HAP-1 (cell line): ENCODE data around the gene DRAP1.

Experiments used
- DNase-seq, 2 experiments: peaks; one replicate each; pipeline ENCODE4 v3.0.0-alpha.2; 2016 to 2020; ENCODE audit warnings: low spot score in 2 of 2
- H3K27me3 ChIP-seq: fragments of 250-450 bp; sonication (Bioruptor Pico); 2 replicates; pipeline ENCODE4 v1.5.1; 2020; ENCODE audit warnings: low read depth, mild to moderate bottlenecking, moderate library complexity
- H3K36me3 ChIP-seq: fragments of 250-450 bp; sonication (Bioruptor Pico); replicated peaks from 2 replicates; pipeline ENCODE4 v1.5.1; 2020; ENCODE audit warnings: mild to moderate bottlenecking
- H3K4me1 ChIP-seq: fragments of 250-450 bp; sonication (Bioruptor Pico); 2 replicates; pipeline ENCODE4 v1.5.1; 2020; ENCODE audit warnings: mild to moderate bottlenecking
- H3K4me3 ChIP-seq: fragments of 250-450 bp; sonication (Bioruptor Pico); 2 replicates; pipeline ENCODE4 v1.5.1; 2020; ENCODE audit warnings: mild to moderate bottlenecking, moderate library complexity
- H3K9me3 ChIP-seq: fragments of 250-450 bp; sonication (Bioruptor Pico); 2 replicates; pipeline ENCODE4 v1.5.1; 2020; ENCODE audit warnings: mild to moderate bottlenecking, moderate library complexity
- in situ Hi-C: fragments of 300-500 bp; cut with MboI; formaldehyde crosslinking; loops from 3 replicates; pipeline ENCODE4 v1.14.3; 2020; ENCODE audit warnings: low sequenced_read_pairs, inconsistent platforms, mixed read lengths

DRAP1 gene

GRCh38 chr11:65921876-65922275 lies 2.6 kb downstream of the DRAP1 start:
- no peak for DNase-seq
- peaks cover 15% of the 10 kb centered on the region for H3K36me3 ChIP-seq
- no peaks in the 10 kb centered on the region for H3K9me3 ChIP-seq
- in situ Hi-C loops: no loop called here
- H3K4me1 ChIP-seq: peaks cover 3% of the 10 kb centered on the region
- H3K27me3 ChIP-seq: no peaks in the 10 kb centered on the region
- H3K4me3 ChIP-seq: no peak overlapping the region

DNA sequence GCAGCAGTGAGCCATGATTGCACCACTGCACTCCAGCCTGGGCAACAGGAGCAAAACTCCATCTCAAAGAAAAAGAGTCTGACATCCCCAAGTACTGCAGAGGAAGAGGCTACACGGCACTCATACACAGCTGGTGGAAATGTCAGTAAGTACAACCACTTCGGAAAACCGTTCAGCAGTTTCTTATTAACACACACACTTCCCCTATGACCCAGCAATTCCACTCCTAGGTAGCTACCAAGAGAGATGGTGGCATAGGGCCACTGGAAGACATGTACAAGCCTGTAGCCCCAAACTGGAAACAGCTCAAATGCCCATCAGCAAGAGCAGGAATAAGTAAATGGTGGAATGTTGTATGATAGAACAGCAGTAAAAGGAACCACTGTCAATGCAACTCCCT lies 3.3 kb downstream of the DRAP1 start:
- Histone ChIP-seq H3K27me3 (no peaks in the 10 kb centered on the region), H3K9me3 (no peaks in the 10 kb centered on the region), H3K36me3 (peaks cover 13% of the 10 kb centered on the region), H3K4me1 (peaks cover 3% of the 10 kb centered on the region), H3K4me3 (no peak overlapping the region)
- no peak for DNase-seq
- in situ Hi-C loops: no loop called here

DNA sequence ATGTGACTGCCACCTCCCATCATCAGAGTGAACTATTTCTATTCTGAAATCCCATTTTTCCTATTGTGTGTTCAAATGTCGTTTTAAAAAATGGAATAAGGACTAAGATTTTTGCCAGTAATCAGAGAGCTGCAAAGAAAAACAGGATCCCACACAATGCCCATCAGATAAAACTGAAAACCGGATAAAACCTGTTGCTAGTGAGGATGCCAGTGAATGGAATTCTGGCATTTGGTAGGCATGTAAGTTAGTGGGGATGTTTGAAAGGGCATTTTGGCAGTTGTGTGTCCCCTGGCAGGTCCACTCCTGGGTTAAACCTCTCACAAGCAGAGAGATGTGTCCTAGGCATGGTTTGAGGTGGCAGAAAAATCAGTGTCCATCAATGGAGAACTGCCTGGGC lies 6.2 kb downstream of the DRAP1 start:
- Histone ChIP-seq H3K36me3 (peaks cover 8% of the 10 kb centered on the region; the same call in 1 of the 2 replicates), H3K4me3 (no peak overlapping the region), H3K9me3 (no peaks in the 10 kb centered on the region), H3K27me3 (no peaks in the 10 kb centered on the region), H3K4me1 (no peaks in the 10 kb centered on the region)
- in situ Hi-C loops: no loop called here
- no peak for DNase-seq

GRCh38 chr11:65927904-65928397 lies 8.7 kb downstream of the DRAP1 start:
- no peak for DNase-seq
- in situ Hi-C loops: no loop called here

GRCh38 chr11:65928667-65929066 lies 9.4 kb downstream of the DRAP1 start:
- in situ Hi-C loops: no loop called here
- no peak for DNase-seq
- H3K4me3 ChIP-seq: no peak overlapping the region

More at GRCh38 chr11:65927904-65928397, 8.7 kb downstream of the DRAP1 start:
- Histone ChIP-seq H3K4me1 (no peaks in the 10 kb centered on the region), H3K27me3 (no peaks in the 10 kb centered on the region), H3K36me3 (peaks cover under 1% of the 10 kb centered on the region; the same call in 1 of the 2 replicates), H3K9me3 (no peaks in the 10 kb centered on the region), H3K4me3 (no peak overlapping the region)

DNA sequence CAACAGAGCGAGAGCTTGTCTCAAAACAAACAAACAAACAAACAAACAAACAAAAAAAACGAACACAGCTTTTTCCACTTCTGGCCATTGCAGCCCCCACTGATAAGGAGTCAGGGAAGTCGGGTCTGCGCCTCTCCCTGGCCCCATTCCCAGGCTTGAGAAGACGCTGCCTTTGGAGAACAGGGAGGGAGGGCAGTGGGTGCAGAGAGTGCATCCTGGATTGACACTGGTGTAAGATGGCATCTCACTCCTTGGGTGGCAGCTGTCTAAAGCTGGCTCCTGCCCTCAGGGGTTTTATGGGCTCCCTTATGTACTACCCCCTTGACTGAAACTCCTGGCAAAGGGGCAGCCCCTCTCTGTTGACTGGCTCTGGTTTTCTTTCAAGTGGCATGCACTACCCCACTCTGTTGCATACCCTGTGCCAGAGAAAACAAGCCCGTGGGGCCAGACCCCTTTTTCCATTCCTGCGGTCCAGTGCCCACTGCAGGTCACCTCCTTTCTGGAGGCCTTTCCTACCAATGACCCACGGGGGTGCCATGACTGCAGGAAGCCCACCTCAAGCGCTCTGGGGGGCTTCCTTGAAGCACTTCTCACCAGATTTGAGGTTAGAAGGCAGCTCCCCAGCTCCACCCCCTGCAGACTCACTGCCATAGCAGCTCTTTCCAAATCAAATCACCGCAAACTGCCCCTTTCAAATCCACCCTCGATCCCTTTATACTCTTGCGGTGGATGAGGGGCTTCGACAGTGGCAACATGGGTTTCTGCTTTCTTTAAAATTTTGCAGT lies 12.7 kb downstream of the DRAP1 start:
- H3K4me3 ChIP-seq: no peak overlapping the region
- DNase-seq: no peak
- H3K9me3 ChIP-seq: no peaks in the 10 kb centered on the region

More at GRCh38 chr11:65928667-65929066, 9.4 kb downstream of the DRAP1 start:
- no peaks in the 10 kb centered on the region for H3K9me3 ChIP-seq
- no peaks in the 10 kb centered on the region for H3K36me3 ChIP-seq
- H3K27me3 ChIP-seq: no peaks in the 10 kb centered on the region
- no peaks in the 10 kb centered on the region for H3K4me1 ChIP-seq

DNA sequence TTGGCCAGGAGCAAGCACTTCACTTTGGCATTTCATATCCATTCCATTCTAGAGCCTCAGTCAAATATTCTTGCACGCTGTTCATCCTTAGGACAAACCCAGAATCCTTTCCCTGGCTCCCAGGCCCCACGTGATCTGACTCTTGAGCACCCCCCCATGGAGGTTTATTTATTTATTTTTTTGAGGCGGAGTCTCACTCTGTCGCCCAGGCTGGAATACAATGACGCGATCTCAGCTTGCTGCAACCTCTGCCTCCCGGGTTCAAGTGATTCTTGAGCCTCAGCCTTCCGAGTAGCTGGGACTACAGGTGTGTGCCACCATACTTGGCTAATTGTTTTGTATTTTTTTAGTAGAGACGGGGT lies 13.3 kb downstream of the DRAP1 start:
- in situ Hi-C loops: no loop called here
- H3K9me3 ChIP-seq: no peaks in the 10 kb centered on the region
- no peaks in the 10 kb centered on the region; the same call in 1 of the 2 replicates for H3K4me1 ChIP-seq
- H3K36me3 ChIP-seq: no peaks in the 10 kb centered on the region
- peak in 1 of 2 experiments; percentile 59 for DNase-seq
- no peaks in the 10 kb centered on the region for H3K27me3 ChIP-seq
- H3K4me3 ChIP-seq: no peak overlapping the region

More for the DNA sequence above, 12.7 kb downstream of the DRAP1 start:
- Histone ChIP-seq H3K4me1 (no peaks in the 10 kb centered on the region; the same call in 1 of the 2 replicates), H3K27me3 (no peaks in the 10 kb centered on the region), H3K36me3 (no peaks in the 10 kb centered on the region)
- in situ Hi-C loops: no loop called here

DNA sequence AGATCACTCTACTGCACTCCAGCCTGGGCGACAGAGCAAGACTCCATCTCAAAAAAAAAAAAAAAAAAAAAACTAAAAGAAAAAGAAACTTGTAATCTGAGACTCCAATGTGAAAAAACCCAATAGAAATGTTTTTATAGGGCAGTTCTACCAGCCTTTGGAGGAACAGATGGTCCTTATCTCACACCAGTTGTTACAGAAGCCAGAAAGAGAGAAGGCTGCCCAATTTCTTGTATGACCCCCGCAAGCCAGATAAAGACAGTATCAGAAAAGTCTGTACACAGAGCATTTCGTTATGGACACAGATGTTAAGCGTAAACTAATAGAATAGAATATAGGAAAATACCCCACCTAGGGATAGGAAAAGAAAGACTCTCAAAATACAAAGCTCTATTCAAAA lies 14.8 kb downstream of the DRAP1 start:
- in situ Hi-C loops: no loop called here
- Histone ChIP-seq H3K36me3 (no peaks in the 10 kb centered on the region), H3K27me3 (no peaks in the 10 kb centered on the region), H3K4me3 (no peak overlapping the region), H3K9me3 (no peaks in the 10 kb centered on the region), H3K4me1 (no peaks in the 10 kb centered on the region; the same call in 1 of the 2 replicates)
- no peak for DNase-seq

DNA sequence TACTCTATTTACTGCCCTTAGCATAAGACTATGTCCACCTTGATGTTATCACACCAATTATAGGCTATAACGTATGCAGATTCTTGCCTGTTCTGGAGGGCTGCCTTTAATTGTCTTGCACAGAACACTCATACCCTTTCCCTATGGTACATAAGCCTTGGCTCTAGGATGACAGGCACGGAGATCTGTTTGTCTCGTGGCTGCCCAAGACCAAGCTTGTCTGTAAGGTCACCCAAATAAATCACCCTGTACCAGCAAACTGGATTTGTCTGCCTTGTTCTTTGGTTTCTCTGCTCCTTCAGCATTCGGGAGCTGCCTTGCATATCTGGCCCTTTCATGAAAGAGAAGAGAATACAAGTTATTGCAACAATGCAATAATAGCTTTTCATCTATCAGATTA lies 18.5 kb downstream of the DRAP1 start:
- Histone ChIP-seq H3K9me3 (no peaks in the 10 kb centered on the region), H3K4me1 (no peaks in the 10 kb centered on the region; the same call in 1 of the 2 replicates), H3K27me3 (no peaks in the 10 kb centered on the region), H3K36me3 (no peaks in the 10 kb centered on the region), H3K4me3 (no peak overlapping the region)
- in situ Hi-C loops: no loop called here
- no peak for DNase-seq

DNA sequence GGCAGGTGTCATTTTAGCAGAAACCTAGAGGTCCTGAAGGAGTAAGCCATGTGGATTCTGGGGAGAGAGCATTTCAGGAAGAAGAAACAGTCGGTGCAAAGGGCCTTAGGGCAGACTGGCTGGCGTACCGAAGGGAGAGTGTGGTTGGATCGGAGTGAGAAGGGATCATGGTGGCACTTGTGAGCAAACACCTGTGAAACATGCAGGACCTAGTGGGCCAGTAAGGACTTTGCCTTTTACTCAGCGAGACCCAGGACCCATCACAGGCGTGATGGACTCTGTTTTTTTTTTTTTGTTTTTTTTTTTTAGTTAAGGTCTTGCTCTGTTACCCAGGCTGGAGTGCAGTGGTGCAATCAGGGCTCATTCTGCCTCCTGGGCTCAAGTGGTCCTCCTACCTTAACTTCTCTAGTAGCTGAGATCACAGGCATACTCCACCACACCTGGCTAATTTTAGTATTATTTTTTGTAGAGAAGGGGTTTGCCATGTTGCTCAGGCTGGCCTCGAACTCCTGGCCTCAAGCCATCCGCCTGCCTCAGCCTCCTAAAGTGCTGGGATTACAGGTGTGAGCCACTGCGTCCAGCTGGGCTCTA lies 22.6 kb downstream of the DRAP1 start:
- no peaks in the 10 kb centered on the region for H3K36me3 ChIP-seq
- no peak overlapping the region for H3K4me3 ChIP-seq
- DNase-seq: no peak
- H3K9me3 ChIP-seq: no peaks in the 10 kb centered on the region
- in situ Hi-C loops: no loop called here
- no peaks in the 10 kb centered on the region for H3K27me3 ChIP-seq
- no peaks in the 10 kb centered on the region; the same call in 1 of the 2 replicates for H3K4me1 ChIP-seq

- in situ Hi-C loops: no loop called here
- H3K9me3 ChIP-seq: no peaks in the 10 kb centered on the region
- no peak overlapping the region for H3K4me3 ChIP-seq
- no peaks in the 10 kb centered on the region for H3K36me3 ChIP-seq
- no peaks in the 10 kb centered on the region for H3K4me1 ChIP-seq
- no peaks in the 10 kb centered on the region for H3K27me3 ChIP-seq
- no peak for DNase-seq
Observed at GRCh38 chr11:65942531-65942930, 23.3 kb downstream of the DRAP1 start.

DNA sequence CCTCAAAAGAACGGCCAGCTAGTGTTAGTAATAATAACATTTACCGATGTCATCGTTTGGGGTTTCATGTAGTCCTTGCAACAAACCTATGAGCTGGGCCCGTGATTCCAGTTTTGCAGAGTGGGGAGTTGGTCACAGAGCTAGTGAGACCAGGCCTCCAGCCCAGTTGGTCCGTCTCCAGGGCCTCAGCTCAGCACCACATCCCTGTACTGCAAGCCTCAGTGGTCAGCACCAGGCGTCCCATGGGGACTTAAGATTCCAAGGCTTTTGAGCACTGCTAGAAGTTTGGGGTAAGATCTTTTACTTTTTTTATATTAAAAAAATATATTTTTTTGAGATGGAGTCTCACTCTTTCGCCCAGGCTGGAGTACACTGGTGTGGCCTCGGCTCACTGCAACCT lies 25.0 kb downstream of the DRAP1 start:
- in situ Hi-C loops: no loop called here
- DNase-seq: no peak
- H3K36me3 ChIP-seq: no peaks in the 10 kb centered on the region
- H3K4me1 ChIP-seq: no peaks in the 10 kb centered on the region
- no peaks in the 10 kb centered on the region for H3K27me3 ChIP-seq
- no peaks in the 10 kb centered on the region for H3K9me3 ChIP-seq
- H3K4me3 ChIP-seq: no peak overlapping the region

DNA sequence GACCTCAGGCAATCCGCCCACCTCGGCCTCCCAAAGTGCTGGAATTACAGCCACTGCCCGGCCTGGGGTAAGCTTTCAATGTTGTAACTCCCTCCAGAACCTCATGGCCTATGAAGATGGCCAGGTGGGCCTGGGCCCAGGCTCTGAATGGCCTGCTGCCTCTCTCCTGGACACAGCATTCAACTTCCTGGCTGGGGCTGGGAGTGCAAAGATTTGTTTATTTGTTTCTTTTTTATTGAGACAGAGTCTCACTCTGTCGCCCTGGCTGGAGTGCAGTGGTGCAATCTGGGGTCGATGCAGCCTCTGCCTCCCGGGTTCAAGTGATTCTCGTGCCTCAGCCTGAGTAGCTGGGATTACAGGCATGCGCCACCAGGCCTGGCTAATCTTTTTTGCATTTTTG lies 25.5 kb downstream of the DRAP1 start:
- H3K4me3 ChIP-seq: no peak overlapping the region
- no peak for DNase-seq
- no peaks in the 10 kb centered on the region for H3K4me1 ChIP-seq
- no peaks in the 10 kb centered on the region for H3K27me3 ChIP-seq
- in situ Hi-C loops: no loop called here
- no peaks in the 10 kb centered on the region for H3K36me3 ChIP-seq
- H3K9me3 ChIP-seq: no peaks in the 10 kb centered on the region

DNA sequence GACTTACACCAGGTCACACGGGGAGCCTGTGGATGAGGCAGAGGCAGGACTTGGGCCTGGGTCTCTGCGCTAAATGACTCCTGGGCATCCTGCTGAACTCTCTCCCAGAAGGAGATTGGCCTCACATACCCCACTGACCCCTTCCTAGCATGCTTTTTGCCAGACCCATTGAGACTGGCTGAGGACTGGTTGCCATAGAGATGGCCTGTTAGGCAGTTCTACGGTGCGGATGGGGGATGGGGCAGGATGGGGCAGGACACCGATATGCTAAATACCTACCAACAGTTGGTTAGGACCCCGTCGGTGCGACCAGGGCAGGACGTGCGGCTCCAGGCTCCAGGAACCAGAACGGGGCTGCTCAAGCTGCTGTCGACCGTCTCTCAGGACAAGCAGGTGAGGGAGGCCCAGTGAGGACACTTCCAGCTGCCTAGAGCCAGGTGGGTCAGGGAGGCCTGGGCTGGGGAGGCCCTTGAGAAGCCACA lies 26.2 kb downstream of the DRAP1 start, which contains the start of gene TSGA10IP:
Gene TSGA10IP (plus strand): TSS at position 51 of the 482 bp plus-strand sequence. CDS start 196 bp downstream, at position 247.
- H3K4me1 ChIP-seq: no peaks in the 10 kb centered on the region
- H3K9me3 ChIP-seq: no peaks in the 10 kb centered on the region
- H3K36me3 ChIP-seq: no peaks in the 10 kb centered on the region
- H3K27me3 ChIP-seq: no peaks in the 10 kb centered on the region
- H3K4me3 ChIP-seq: no peak within 1 kb of the TSS
- in situ Hi-C loops: no loop called here
- DNase-seq: no peak
